Astrocyte of the cerebellum (primary cell): ENCODE data around the gene ZFR2.

Experiments used
- DNase-seq: peaks from one replicate; pipeline ENCODE4 v3.0.0-alpha.2; 2011; ENCODE audit warnings: low read depth
- H3K4me3 ChIP-seq: 2 replicates; pipeline ENCODE4 v1.5.1; 2011; ENCODE audit warnings: mild to moderate bottlenecking, low read depth, low read length, moderate library complexity
- in situ Hi-C: cut with HindIII; loops from 2 replicates; pipeline ENCODE4 v1.10.0; 2017; ENCODE audit warnings: low sequenced_read_pairs
- TF ChIP-seq, protein P1 (sequence below): IDR thresholded peaks from 2 replicates; pipeline ENCODE4 v1.5.1; 2012; ENCODE audit warnings: low read length, low read depth, moderate library complexity, mild to moderate bottlenecking; ENCODE audit errors: missing control alignments

ZFR2 gene

GRCh38 chr19:3832001-3832400 lies 36.8 kb downstream of the ZFR2 start:
- H3K4me3 ChIP-seq = no peak overlapping the region
- in situ Hi-C loops = loop anchor here (5.0 kb wide), 2 partner anchors 35 kb away; partner anchors contain the start of gene ZFR2
- no peak for DNase-seq
- TF ChIP-seq, protein P1, sequence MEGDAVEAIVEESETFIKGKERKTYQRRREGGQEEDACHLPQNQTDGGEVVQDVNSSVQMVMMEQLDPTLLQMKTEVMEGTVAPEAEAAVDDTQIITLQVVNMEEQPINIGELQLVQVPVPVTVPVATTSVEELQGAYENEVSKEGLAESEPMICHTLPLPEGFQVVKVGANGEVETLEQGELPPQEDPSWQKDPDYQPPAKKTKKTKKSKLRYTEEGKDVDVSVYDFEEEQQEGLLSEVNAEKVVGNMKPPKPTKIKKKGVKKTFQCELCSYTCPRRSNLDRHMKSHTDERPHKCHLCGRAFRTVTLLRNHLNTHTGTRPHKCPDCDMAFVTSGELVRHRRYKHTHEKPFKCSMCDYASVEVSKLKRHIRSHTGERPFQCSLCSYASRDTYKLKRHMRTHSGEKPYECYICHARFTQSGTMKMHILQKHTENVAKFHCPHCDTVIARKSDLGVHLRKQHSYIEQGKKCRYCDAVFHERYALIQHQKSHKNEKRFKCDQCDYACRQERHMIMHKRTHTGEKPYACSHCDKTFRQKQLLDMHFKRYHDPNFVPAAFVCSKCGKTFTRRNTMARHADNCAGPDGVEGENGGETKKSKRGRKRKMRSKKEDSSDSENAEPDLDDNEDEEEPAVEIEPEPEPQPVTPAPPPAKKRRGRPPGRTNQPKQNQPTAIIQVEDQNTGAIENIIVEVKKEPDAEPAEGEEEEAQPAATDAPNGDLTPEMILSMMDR = no peak

DNA sequence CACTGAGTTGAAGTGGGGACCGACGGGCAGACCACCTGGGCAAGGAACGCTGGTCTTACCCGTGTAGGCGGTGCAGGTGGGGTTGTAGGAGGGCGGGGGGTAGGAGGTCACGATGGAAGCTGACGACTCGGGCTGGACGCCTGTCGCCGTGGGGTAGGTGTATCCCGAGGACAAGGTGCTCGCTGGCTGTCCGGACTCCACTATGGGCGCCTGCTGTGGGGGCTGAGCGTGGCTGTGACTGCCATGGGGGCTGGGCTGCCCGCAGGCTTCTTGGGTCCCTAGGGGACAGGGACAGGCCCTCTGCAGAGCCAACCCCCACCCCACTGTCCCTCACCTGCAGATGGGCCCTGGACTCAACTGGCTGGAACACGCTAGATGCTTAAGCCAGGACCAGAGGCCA lies 37.2 kb downstream of the ZFR2 start:
- no peak for DNase-seq
- no peak overlapping the region for H3K4me3 ChIP-seq
- TF ChIP-seq, protein P1 = no peak
- in situ Hi-C loops = loop anchor here (5.0 kb wide), 2 partner anchors 34 to 36 kb away; partner anchors contain the start of gene ZFR2

- TF ChIP-seq, protein P1 = no peak
- in situ Hi-C loops = loop anchor here (5.0 kb wide), 2 partner anchors 34 to 36 kb away; partner anchors contain the start of gene ZFR2
- no peak overlapping the region for H3K4me3 ChIP-seq
- DNase-seq = no peak
These were observed 37.9 kb downstream of the ZFR2 start for GRCh38 chr19:3830621-3831589.

GRCh38 chr19:3827306-3827705 lies 41.5 kb downstream of the ZFR2 start:
- in situ Hi-C loops = no loop called here
- no peak overlapping the region for H3K4me3 ChIP-seq
- DNase-seq = no peak
- TF ChIP-seq, protein P1 = no peak

- TF ChIP-seq, protein P1 = no peak
- no peak for DNase-seq
- H3K4me3 ChIP-seq = no peak overlapping the region
- in situ Hi-C loops = no loop called here
These were observed 42.7 kb downstream of the ZFR2 start for GRCh38 chr19:3826163-3826562.

DNA sequence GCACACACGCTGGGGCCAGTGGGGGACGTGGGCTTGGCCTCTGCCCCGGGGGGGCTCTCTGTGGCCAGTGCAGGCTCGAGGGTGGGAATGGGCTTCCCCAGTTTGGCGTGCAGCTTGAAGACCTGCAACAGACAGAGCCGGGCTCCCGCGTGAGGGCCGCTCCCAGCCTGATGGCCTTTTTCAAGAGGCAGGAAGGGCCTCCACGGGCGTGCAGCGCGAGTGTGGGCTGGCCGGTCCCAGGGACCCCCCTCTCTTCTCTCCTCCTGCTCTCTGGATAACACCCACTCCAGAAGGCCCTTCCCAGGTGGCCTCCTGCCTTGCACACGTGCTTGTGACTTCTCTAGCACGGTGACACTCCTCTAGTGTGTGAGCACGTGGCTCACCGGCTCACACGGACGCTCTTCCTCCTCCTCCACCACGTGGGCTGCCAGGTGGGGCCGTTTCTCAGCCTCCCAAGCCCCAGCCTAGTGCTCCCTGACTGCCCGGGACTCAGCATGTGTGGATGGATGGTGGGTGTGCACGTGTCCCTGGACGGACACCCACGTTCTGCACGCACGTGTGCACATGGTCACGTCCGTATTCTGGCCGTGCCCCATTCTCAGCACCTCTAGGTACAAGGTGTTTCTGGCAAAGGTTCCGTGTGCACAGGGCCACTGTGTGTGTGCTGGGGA lies 43.4 kb downstream of the ZFR2 start:
- in situ Hi-C loops = no loop called here
- H3K4me3 ChIP-seq = no peak overlapping the region
- TF ChIP-seq, protein P1 = no peak
- DNase-seq = no peak
